Retinal pigment epithelial cell (primary cell): ENCODE data around the gene ASAP3.
A peak's percentile ranks its signal among the peaks of the same experiment; 100 is the strongest.

Experiments
- DNase-seq: peaks from one replicate; pipeline ENCODE4 v3.0.0-alpha.2; 2010; ENCODE audit warnings: low read depth
- H3K4me3 ChIP-seq: 2 replicates; pipeline ENCODE4 v1.5.1; 2011; ENCODE audit warnings: mild to moderate bottlenecking, low read length, control low read depth, moderate library complexity
- CTCF ChIP-seq: conservative IDR thresholded peaks from 2 replicates; pipeline ENCODE4 v1.5.1; 2011; ENCODE audit warnings: low read depth, low read length, control low read depth, inconsistent platforms

Gene ASAP3

GRCh38 chr1:23459338-23459757, 24.6 kb downstream of the ASAP3 start:
- DNase-seq: no peak
- TF ChIP-seq CTCF: no peak
- H3K4me3 ChIP-seq: no peak overlapping the region

GRCh38 chr1:23456226-23456625, 27.8 kb downstream of the ASAP3 start:
- DNase-seq: no peak
- H3K4me3 ChIP-seq: no peak overlapping the region
- TF ChIP-seq CTCF: no peak

DNA sequence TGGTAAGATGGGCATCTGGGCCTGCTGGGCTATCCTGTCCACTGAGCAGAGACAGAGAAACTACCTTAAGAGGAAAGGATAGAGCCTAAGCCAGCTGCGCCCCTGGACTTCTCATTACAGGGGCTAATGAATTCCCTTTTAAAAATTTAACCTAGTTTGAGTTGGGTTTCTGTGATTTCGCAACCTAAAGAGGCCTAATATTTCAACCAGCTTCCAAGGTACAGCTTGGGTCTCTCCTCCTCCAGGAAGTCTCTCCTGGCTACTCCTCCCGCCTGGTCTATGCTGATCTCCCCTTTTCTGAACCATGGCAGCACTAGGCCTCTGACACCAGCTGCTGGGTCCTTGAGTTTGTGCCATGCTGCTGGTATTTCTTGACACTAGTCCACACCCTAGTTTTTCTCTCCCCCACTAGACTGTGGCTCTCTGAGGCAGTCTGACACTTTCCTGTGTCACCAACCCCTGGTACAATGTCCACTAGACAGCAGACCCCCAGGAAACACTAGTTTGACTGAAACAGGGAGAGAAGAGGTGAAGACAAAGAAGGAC, 30.5 kb downstream of the ASAP3 start:
- no peak for DNase-seq
- no peak for TF ChIP-seq CTCF
- no peak overlapping the region for H3K4me3 ChIP-seq

- peak; percentile 58 for DNase-seq
- TF ChIP-seq CTCF: no peak
- H3K4me3 ChIP-seq: no peak overlapping the region
These were observed 32.0 kb downstream of the ASAP3 start for GRCh38 chr1:23452011-23452411.

DNA sequence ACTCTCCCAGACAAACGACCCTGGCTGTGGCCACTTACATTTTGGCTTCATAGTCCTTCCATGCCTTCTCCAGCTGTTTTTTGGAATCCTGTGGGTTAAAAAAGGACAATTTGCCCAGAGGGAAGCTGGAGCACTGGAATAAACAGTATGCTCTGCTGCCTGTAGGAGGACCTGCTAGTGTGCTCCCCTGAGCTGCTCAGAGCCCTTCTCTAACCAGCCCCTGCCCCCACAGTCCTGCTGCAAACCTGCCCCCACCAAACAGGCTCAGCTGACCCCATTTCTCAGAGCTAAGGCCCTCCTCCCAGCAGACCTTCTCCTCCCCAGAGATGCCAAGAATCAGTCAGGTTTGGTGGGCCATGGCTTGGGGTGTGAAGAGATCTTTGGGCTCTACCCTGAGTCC, 32.5 kb downstream of the ASAP3 start:
- H3K4me3 ChIP-seq: no peak overlapping the region
- DNase-seq: no peak
- TF ChIP-seq CTCF: no peak

DNA sequence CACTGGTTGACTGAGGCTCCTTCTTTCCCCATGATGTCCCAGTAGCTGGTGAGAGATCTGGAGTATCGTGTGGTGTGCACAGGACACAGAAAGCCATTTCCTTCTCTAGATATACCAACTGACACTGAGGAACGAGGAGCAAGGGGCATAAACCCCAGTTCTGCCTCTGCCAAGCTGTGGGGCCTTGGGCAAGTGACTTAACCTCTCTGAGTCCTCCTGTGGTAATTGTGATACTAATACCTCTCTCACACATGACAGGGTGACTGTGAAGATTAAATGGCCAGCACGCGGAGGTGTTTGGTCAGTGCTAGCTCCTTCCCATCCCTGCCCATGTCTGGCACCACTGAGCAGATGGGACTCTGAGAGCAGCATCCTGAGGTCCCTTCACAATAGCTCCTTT, 33.1 kb downstream of the ASAP3 start:
- H3K4me3 ChIP-seq: no peak overlapping the region
- no peak for TF ChIP-seq CTCF
- no peak for DNase-seq

DNA sequence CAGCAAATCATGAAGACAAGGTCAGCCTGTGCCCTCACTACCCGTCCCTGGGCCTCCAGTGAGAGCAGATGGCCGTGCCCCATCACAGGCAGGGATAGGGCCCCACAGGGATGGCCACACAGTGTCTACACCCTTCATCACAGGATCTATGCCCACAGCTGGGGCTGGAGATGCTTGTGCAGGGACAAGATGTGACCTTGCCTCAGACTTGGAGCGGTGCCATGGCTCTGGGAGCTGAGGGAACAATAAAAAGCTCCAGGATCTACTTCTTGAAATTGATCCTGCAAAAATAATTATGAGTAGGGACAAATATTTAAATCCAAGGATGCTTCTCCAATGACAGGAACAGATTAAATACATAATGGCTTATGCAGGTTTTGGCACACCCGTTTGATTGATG, 34.0 kb downstream of the ASAP3 start:
- TF ChIP-seq CTCF: no peak

More for the DNA sequence above, 34.0 kb downstream of the ASAP3 start:
- H3K4me3 ChIP-seq: no peak overlapping the region
- no peak for DNase-seq
